ENCODE results near the gene FBXO36.
"Not testable (repeated sequence)": the region's sequence is repeated elsewhere in the genome, so short reads cannot be mapped to it uniquely, and the experiment has no call there.

FBXO36 gene

GRCh38 chr2:229910832-229911412 lies 11.4 kb upstream of the FBXO36 start:
- DNase-seq (ENCODE audit: low read depth in 2 of 2), result no peak

DNA sequence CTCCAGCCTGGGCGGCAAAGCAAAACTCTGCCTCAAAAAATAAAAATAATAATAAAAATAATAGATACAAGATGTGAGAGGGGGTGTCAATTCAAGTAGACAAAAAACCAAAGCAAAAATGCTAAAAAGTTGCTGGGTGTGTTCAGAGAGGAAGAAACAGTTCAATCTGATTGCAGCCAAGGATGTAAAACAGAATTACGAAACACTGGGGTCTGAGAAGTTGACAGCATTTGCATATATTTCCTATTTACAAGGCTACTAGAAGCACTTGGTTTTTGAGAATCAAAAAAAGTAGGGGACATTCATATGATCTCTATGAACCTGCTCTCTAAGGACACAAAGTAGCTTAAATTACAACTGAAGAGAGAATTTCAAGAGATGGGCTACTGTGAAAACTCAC lies 8.1 kb upstream of the FBXO36 start:
- DNase-seq (ENCODE audit: low read depth in 2 of 2), result no peak

- DNase-seq (ENCODE audit: low read depth in 2 of 2), result no peak
These were observed 4.5 kb upstream of the FBXO36 start for GRCh38 chr2:229917793-229918192.

DNA sequence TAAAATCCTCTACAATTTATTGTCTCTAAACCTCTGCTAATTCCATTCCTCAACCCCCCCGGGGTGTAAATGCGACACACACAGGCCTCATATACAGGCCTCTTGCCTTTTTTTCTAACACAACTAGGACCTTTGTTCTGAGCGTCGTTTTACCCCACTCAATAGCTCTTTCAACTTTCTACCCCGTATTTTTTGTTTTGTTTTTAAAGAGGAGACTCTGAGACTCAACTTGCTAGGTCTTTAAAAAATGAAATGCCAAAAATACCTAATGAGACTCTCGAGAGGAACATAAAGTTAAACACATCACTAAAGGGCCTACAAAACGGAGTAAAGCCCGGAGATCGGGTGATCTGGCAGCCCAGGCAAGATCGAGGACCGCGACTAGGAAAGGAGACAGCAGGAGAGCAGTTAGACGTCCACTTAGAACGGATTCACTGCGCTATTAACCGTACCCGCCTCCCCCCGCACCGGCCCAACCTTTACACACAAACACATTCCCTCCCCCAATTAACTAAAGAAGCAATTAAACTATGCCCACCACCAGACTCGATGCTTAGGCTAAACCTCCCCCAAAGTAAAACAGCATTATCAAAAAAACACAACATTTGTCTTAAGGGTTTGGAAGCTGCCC lies 2.2 kb upstream of the FBXO36 start:
- no peak for DNase-seq (ENCODE audit: low read depth in 2 of 2)

DNA sequence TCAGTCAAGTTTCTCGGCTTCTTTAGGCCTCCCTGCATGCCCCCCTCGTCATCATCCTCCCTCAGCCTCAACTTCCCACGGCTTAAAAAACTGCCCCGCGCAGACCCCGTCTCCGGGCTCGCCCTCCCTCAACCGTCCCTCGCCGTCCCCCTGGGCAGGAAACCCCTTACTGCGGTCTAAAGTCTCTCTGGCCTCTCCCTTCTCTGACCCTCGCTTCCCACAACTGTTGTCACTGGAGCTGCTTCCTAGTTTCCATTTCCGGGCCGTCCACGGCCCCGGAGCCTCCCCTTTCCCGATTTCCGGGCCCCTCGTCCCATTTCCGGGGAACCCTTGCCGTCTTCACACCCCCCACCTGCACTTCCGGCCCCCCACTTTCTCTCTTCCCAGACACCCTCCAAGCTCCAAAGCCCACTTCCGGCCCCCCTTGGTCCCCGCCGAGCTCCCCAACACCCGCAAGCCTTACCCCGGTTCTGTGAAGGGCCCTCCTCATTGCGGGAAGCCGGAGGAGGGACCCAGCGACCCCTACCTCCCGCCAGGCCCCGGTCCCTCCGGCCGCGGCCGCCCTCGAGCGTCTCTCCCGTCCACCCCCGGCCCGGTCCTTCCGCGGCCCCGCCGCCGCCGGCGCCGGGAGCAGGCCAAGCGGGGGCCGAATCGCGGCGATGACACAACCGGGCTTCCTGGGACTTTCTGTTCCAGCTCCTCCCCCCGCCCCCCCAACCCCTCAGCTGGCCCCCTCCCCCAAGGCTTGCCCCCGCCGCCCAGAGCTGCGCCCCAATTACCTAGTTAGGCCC lies 1.0 kb upstream of the FBXO36 start:
- DNase-seq (ENCODE audit: low read depth in 2 of 2), result peak; percentile 10

- peak; percentile 96 to 97 for DNase-seq (ENCODE audit: low read depth in 2 of 2)
These were observed 333 bp upstream of the FBXO36 start, which contains the start of gene TRIP12 for GRCh38 chr2:229921892-229922448. TSS of gene TRIP12 (minus strand) at chr2:229922009. CDS start at chr2:229880079, 41,930 bp downstream.

DNA sequence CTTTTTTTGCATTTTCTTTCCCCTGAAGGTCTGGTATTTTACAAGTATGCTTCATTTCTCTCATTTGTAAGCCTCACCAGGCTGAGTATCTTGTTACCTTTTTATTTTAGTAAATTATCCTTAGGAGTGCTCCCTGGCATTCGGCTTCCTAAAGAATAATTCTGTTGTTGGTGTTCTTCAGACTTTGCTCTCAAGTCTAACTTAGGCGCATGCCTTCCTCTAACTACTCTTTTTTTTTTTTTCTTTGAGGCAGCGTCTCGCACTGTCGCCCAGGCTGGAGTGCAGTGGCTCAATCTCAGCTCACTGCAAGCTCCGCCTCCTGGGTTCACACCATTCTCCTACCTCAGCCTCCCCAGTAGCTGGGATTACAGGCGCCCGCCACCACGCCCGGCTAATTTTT lies 2.2 kb downstream of the FBXO36 start:
- not testable (repeated sequence) for DNase-seq (ENCODE audit: low read depth in 2 of 2)

- no peak for DNase-seq (ENCODE audit: low read depth in 2 of 2)
These were observed 2.9 kb downstream of the FBXO36 start for GRCh38 chr2:229925201-229925600.

- peak; percentile 4 to 8 for DNase-seq (ENCODE audit: low read depth in 2 of 2)
These were observed 5.6 kb downstream of the FBXO36 start for GRCh38 chr2:229927817-229928321.

DNA sequence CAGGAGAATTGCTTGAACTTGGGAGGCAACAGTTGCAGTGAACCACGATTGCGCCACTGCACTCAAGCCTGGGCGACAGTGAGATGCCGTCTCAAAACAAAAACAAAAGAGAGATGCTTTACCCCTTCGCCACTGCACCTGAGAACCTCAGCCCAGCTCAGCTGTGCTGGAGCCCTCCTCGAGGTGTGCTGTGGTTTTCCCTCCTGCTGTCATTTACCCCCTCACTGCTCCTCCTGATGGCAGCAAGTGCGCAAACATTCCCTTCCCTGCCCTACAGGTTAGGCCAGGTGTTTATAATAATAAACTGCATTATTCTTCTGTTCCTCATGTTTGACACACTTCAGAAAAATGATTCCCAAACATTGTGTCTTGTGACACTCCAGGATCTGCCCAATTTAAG lies 8.4 kb downstream of the FBXO36 start:
- no peak for DNase-seq (ENCODE audit: low read depth in 2 of 2)

- DNase-seq (ENCODE audit: low read depth in 2 of 2), result no peak
These were observed 8.9 kb downstream of the FBXO36 start for GRCh38 chr2:229931241-229931640.

GRCh38 chr2:229937537-229937936 lies 15.2 kb downstream of the FBXO36 start:
- no peak for DNase-seq (ENCODE audit: low read depth in 2 of 2)

GRCh38 chr2:229942671-229943070 lies 20.4 kb downstream of the FBXO36 start:
- no peak for DNase-seq (ENCODE audit: low read depth in 2 of 2)

- no peak for DNase-seq (ENCODE audit: low read depth in 2 of 2)
These were observed 20.9 kb downstream of the FBXO36 start for GRCh38 chr2:229943171-229943570.

- no peak for DNase-seq (ENCODE audit: low read depth in 2 of 2)
These were observed 21.6 kb downstream of the FBXO36 start for GRCh38 chr2:229943770-229944449.

- no peak for DNase-seq (ENCODE audit: low read depth in 2 of 2)
These were observed 23.7 kb downstream of the FBXO36 start for GRCh38 chr2:229945975-229946374.

- no peak for DNase-seq (ENCODE audit: low read depth in 2 of 2)
These were observed 25.2 kb downstream of the FBXO36 start for GRCh38 chr2:229947544-229947943.

DNA sequence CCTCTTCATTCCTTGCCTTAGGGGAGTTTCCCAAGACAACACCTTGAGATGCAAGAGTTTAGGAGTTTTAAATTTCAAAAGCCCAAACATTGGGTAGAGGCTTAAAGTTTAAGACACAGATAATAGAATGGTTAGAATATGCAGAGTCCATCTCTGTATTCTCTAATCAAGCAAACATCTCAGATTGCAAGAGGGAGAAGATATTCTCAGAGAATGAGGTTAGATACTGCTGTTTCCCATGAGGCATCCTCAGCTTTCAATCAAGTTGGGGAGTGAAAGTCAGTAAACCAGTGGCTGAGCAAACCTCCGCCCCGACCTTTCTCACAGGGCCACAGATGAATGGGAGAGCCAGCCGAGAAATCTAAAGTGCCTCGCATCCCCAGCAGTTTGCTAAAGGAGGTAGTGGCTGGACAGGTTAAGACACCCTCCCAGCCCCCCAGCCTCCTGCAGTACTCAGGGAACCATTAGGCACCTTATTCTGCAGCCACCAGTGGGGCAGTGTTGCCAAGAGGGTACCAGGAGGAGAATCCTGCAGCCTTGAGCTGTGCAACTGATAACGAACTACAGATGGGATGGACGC lies 30.0 kb downstream of the FBXO36 start:
- no peak for DNase-seq (ENCODE audit: low read depth in 2 of 2)

DNA sequence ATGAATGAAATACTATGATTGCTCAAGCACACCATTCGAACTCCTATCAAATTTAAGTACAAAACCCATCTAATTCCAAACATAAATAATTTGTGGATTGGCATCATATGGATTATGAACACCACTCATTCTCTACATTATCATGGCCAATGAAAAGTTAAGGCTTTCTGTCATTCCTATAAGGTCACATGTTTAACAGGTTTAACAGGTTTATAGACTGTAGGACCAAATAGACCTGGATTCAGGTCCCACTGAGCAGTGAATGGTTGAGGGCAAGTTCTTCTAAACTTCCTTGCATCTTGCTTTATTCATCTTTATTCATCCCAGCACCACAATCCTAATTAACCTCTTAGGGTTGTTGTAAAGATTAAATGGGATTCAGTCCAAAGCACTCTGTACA lies 33.4 kb downstream of the FBXO36 start:
- DNase-seq (ENCODE audit: low read depth in 2 of 2), result no peak

- no peak for DNase-seq (ENCODE audit: low read depth in 2 of 2)
These were observed 34.2 kb downstream of the FBXO36 start for GRCh38 chr2:229956491-229956890.

DNA sequence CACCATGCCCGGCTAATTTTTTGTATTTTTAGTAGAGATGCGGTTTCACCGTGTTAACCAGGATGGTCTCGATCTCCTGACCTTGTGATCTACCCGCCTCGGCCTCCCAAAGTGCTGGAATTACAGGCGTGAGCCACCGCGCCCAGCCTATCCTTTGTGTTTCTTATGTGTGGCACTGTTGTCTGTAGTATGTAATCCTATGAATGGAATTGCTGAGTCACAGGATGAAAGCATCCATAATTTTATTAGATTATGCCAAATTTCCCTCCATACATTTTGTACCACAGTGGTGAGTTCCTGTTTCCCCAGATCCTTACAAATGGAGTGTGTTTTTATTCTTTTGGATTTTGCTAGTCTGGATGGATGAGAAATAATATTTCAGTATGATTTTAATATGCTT lies 41.3 kb downstream of the FBXO36 start:
- not testable (repeated sequence) for DNase-seq (ENCODE audit: low read depth in 2 of 2)
